BE2C (cell line): Measurements from ENCODE around the gene MYOF.

ENCODE experiments used
- DNase-seq: peaks from one replicate; pipeline ENCODE4 v3.0.0-alpha.2; 2020
- H3K27me3 ChIP-seq: fragments of 250-450 bp; sonication (Bioruptor Pico); 2 replicates; pipeline ENCODE4 v1.5.1; 2020; ENCODE audit warnings: mild to moderate bottlenecking
- H3K36me3 ChIP-seq: fragments of 250-450 bp; sonication (Bioruptor Pico); 2 replicates; pipeline ENCODE4 v1.5.1; 2020; ENCODE audit warnings: mild to moderate bottlenecking
- H3K4me1 ChIP-seq: fragments of 250-450 bp; sonication (Bioruptor Pico); 2 replicates; pipeline ENCODE4 v1.5.1; 2020
- H3K4me3 ChIP-seq: 2 replicates; pipeline ENCODE4 v1.5.1; 2011; ENCODE audit warnings: low read depth, low read length
- H3K9me3 ChIP-seq: fragments of 250-450 bp; sonication (Bioruptor Pico); 2 replicates; pipeline ENCODE4 v1.5.1; 2020
- CTCF ChIP-seq: IDR thresholded peaks from 2 replicates; pipeline ENCODE4 v1.5.1; 2012; ENCODE audit warnings: mild to moderate bottlenecking, low read depth, low read length

The MYOF gene

GRCh38 chr10:93437946-93438612 is 44.1 kb downstream of the MYOF start:
- Histone ChIP-seq H3K36me3 (no peaks in the 10 kb centered on the region), H3K4me1 (no peaks in the 10 kb centered on the region), H3K9me3 (no peaks in the 10 kb centered on the region), H3K4me3 (no peak overlapping the region), H3K27me3 (no peaks in the 10 kb centered on the region)
- no peak for TF ChIP-seq CTCF
- DNase-seq, result no peak

DNA sequence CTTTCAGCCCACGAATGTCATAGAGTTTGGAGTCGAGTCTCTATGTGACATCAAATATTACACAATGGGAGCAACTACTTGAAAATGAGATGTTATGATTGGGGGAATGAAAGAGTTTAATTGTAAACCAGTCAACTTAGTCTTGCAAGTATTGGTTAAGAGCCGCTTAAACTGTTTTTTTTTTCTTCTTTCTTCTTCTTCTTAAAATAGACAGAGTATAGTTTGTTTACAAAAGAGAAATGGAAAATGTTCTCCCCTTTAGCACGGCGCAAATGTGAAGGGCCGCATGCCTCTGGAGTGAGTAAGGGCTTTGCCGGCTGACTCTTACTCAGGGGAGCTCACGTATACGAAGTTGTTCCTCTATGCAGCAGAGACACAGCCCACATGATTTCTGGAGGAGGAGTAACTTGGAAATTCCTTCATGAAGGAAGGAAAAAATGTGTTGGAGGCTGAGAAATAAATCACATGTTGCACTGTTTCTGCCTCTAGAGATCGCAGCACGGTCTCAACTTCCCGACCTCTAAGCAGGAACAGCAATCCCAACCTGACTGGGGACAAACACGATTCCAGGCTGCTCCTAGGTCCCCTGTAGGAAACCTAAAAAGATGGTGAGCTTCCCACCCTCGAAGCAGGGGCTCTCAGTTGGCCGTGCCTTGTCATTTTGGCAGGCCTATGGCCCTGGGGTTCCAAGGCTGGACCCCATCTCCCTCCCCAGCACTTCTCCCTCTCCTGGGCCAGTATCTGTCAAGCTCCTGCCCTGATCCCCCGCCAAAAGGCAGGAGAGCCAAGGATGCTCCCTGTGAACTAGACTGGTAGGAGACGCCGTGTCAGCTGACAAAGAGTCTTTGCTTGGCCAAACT is 44.8 kb downstream of the MYOF start:
- no peak for DNase-seq
- Histone ChIP-seq H3K4me1 (no peaks in the 10 kb centered on the region), H3K4me3 (no peak overlapping the region), H3K27me3 (no peaks in the 10 kb centered on the region), H3K36me3 (no peaks in the 10 kb centered on the region), H3K9me3 (no peaks in the 10 kb centered on the region)
- no peak for TF ChIP-seq CTCF

- H3K36me3 ChIP-seq, result no peaks in the 10 kb centered on the region
- H3K4me3 ChIP-seq, result no peak overlapping the region
- H3K9me3 ChIP-seq, result no peaks in the 10 kb centered on the region
- no peak for DNase-seq
- H3K4me1 ChIP-seq, result no peaks in the 10 kb centered on the region
- no peaks in the 10 kb centered on the region for H3K27me3 ChIP-seq
- TF ChIP-seq CTCF, result no peak
Measured at GRCh38 chr10:93436591-93437085, 45.5 kb downstream of the MYOF start.

GRCh38 chr10:93435621-93436397 is 46.3 kb downstream of the MYOF start:
- no peak for DNase-seq
- Histone ChIP-seq H3K36me3 (no peaks in the 10 kb centered on the region), H3K27me3 (no peaks in the 10 kb centered on the region), H3K9me3 (no peaks in the 10 kb centered on the region), H3K4me3 (no peak overlapping the region), H3K4me1 (no peaks in the 10 kb centered on the region)
- TF ChIP-seq CTCF, result no peak

GRCh38 chr10:93434991-93435491 is 47.1 kb downstream of the MYOF start:
- no peak overlapping the region for H3K4me3 ChIP-seq
- H3K36me3 ChIP-seq, result no peaks in the 10 kb centered on the region
- H3K27me3 ChIP-seq, result no peaks in the 10 kb centered on the region
- no peak for DNase-seq
- no peaks in the 10 kb centered on the region for H3K9me3 ChIP-seq
- H3K4me1 ChIP-seq, result no peaks in the 10 kb centered on the region
- TF ChIP-seq CTCF, result no peak
